Amniotic epithelial cell (primary cell): ENCODE results near the gene NRG4.
"Not testable (repeated sequence)": the region's sequence is repeated elsewhere in the genome, so short reads cannot be mapped to it uniquely, and the experiment has no call there.

Experiments
- DNase-seq: peaks from one replicate; pipeline ENCODE4 v3.0.0-alpha.2; 2010; ENCODE audit warnings: low read depth

NRG4 gene

DNA sequence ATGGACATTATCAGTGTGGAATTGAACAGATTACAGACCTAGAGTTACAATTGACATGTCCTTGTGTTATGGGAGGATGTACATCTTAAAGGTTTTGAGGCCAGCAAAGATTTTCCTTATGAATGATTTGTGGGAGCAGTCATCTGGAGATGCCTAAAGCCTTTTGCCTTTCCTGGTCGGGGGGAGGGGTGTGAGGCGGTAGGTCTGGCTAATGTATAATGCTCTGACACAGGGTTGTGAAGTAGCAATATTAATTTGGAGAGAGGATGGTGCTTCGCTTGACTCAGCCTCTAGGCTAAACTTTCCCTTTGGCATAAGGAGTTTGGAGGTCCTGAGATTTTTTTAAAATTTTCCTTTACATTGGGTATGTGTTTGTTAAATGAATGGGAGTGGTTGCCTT is 85.3 kb downstream of the NRG4 start:
- DNase-seq: no peak

DNA sequence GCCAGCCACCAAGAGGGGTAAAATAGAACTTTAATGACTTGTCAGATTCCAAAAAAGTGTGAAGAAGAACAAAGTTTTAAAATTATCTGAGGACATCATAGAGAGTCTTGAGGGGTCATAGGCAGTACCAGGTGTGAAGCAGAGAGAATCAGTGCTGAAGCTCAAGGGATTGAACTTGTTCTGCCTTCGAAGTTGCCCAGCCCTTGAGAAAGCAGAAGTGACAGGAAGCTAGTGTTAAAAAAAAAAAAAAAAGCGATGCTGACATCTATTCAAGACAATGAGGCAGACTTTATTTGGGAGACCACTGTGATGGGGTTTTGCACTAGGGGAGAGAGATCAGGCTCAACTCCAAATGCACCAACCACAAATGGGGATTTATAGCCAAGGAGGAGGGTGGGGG is 86.8 kb downstream of the NRG4 start:
- DNase-seq: no peak

DNA sequence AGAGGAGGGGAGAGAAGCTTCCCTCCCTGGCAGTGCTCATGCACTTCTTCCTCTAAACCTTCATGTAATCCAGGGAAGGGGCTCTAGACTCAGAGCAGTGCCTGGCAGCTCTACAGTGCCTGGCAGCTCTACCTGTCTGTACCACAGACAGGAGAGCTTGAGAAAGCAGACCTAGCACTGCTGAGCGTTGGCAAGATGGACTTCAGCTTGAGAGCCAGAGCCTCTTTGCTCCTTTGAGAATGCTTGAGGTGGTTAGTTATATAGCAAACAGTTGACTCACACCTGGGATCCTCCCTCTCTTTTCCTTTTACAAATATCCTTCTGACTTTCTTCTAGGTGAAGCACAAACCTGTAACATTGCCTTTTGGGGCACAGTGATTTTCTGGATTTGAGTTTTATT is 87.6 kb downstream of the NRG4 start:
- peak; percentile 22 for DNase-seq

DNA sequence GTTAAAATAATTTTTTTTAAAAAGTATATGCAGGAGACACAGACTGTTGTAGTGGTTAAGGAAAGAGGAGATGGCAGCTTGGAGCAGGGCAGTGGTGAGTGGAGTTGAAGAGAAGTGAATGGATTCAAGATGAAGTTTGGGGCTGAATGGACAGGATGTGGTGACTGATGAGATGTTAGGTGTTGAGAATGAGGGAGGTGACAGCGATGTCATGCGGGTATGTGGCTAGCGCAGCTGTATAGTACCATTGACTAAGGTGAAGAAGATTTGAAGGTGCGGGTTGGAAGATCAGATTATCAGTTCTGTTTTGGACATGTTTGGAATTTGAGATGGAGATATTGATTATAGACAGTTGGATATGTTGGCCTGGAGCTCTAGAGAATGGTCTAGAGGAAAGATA is 88.5 kb downstream of the NRG4 start:
- no peak for DNase-seq

DNA sequence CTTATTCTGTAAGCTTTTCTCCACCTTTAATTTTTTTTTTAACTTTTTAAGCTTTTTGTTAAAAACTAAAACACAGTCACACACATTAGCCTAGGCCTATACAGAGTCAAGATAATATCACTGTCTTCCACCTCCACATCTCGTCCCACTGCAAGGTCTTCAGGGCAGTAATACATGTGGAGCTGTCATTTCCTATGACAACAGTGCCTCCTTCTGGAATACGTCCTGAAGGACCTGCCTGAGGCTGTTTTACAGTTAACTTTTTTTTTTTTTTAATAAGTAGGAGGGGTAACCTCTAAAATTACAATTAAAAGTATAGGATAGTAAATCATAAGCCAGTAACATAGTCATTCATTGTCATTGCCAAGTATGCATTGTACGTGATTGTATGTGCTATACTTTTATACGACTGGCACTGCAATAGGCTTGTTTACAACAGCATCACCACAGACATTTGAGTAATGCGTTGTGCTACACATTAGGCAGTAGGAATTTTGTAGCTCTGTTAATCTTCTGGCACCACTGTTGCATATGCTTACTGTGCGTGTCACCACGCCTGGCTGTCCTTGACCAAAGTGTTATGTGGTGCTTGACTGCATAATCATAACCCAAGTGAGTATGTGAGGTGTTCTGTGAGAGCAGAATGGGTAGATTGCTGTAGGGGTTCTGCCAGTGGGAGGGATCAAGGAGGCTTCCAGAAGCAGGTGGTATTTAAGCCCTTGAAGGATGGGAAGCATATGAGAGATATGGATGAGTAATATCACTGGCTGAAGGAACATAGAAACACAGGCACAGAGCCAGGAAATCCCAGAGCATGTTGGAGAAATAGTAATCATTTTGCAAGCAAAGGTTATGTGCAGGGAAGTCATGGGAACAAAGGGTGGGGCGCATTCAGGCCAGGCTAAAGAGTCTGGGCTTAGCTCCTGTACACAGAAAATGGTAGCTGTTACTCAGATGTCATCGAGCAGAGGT is 90.2 kb downstream of the NRG4 start:
- peak; percentile 98 for DNase-seq

DNA sequence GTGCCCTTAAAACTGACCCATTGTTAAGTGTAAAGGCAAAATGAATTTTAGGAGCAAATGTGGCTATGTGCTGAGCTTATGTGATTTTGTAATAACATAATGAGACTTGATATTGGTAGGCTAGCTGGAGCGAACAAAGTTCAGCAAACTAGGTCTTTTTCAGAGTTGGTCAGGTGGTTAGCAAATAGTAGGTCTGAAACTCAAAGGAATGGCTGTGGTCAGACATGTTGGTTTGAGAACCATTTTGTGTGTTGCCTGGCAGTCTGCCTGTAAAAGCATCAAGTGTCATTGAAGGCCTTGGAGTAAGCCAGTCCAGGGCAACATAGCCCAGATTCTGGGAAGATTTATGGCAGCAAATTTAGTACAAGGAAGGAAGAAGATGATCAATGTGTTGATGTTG is 92.1 kb downstream of the NRG4 start:
- DNase-seq: peak; percentile 48

DNA sequence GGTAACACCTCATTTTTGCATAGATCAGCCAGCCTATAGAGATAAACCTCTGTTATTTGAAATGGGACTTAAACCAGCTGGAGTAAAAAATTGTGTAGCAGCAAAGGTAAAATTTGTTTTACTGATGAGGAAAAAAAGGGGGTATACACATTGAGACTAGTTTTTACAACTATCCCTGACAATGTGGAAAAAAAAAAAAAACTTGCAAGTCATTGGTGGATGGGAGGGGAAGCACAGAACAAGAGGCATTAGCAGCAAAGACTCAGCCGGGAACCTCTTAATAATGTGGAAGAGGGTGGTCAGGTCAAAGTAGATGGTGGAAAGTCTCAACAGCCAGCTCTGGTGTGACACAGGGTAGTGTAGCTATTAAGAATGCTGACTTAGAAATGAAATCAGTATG is 94.1 kb downstream of the NRG4 start:
- no peak for DNase-seq

DNA sequence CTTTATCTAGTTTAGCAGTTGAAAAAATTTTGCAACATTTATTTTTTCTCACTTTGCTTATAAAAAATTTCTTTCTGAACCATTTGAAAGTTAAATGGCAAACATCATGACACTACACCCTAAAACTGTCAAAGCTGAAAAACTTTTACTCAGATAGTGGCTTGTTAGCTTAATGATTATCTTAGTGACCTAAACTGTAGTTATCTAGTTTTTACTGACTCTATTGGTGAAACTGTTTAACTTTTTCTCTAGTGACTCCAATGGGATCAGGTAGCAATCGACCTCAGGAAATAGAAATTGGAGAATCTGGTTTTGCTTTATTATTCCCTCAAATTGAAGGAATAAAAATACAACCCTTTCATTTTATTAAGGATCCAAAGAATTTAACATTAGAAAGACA is 95.2 kb downstream of the NRG4 start:
- no peak for DNase-seq

DNA sequence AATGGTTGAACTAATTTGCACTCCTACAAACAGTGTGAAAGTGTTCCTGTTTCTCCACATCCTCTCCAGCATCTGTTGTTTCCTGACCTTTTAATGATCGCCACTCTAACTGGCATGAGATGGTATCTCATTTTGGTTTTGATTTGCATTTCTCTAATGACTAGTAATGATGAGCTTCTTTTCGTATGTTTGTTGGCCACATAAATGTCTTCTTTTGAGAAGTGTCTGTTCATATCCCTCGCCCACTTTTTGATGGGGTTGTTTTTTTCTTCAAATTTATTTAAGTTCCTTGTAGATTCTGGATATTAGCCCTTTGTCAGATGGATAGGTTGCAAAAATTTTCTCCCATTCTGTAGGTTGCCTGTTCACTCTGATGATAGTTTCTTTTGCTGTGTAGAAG is 101.9 kb downstream of the NRG4 start:
- DNase-seq: not testable (repeated sequence)

DNA sequence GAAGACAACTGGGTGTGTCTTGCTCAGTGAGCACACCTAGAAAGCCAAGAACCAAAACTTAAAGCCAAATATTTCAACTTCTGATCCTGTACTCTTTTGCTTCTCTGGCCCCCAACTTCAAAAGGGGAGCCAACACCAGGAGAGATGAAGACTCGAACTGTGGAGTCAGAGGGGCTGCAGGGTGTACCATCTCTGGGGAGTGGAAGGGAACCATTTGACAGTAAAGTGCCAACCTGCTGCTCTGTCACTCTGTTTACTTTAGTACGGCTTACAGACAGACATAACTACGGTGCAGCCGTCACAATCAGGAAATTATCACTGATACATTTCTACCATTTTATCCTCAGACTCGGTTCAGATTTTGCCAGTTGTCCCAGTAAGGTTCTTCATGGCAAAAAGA is 107.0 kb downstream of the NRG4 start:
- DNase-seq: no peak

DNA sequence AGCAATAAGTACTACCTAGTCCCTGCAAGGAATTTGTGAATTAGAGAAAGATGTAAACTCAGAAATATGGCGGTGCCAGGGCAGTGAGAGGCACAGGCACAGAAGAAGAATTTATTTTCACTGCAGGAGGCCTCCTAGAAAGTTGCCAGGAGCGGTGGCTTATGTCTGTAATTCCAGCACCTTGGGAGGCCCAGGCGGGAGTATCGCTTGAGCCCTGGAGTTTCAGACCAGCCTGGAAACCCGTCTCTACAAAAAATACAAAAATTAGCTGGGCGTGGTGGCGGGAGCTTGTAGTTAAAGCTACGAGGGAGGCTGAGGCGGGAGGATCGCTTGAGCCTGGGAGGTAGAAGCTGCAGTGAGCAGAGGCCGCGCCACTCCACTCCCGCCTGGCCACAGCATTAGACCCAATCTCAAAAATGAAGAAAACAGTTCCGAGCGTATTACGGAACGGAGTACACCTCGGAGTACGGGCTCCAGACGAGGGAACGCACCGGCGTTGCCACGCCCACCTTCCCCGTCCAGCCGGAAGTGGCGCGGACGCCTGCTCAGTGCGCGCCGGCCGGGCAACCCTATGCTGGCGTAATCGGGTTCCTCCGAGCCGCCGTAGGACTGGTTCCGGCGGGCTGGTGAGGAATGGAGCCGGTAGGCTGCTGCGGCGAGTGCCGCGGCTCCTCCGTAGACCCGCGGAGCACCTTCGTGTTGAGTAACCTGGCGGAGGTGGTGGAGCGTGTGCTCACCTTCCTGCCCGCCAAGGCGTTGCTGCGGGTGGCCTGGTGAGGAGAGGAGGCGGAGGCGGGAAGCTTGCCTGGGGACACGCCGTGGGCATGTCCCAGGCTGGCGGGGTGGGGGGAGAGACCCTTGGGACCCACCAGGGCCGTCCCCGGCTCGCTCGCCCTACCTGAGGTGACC is 108.6 kb downstream of the NRG4 start, which contains the start of gene FBXO22:
Gene FBXO22 (plus strand): TSS at position 548 of the 909 bp plus-strand sequence. CDS start 86 bp downstream, at position 634.
- DNase-seq: peak; percentile 89

DNA sequence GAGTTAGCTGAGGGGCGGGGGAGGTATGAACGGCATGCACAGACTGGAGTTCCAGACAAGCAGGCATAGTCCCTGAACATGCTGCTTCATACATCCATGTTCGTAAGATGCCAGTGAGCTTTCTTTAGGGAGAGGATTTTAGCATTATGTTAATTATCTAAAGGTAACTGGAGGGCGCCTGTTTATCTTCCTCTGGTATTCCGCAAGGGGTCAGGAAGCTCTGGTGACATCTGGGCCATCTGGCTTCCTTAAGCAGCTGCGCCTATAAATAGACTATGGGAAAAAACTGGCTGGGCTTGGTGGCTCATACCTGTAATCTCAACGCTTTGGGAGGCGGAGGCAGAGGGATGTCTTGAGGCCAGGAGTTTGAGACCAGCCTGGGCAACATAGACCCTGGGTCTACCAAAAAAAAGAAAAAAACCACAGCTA is 110.1 kb downstream of the NRG4 start:
- DNase-seq: peak; percentile 12

DNA sequence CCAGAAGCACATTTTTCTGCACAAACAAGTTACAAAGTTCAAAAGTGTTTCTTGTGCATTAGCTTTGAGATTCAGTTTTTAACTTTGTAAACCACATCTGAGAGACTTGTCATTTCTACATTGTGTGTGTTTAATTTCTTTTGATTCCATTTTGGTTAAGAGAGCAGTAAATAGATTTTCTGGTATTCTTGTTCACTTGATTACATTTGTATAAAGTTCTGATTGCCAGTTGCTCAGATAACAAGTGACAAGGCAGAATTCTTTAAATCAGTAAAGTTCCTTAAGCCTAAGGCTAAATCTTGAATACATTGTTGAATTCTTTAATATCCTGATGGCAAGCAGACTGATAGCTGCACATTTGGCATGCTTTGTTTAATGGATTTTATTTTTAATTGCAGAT is 111.6 kb downstream of the NRG4 start:
- DNase-seq: no peak

DNA sequence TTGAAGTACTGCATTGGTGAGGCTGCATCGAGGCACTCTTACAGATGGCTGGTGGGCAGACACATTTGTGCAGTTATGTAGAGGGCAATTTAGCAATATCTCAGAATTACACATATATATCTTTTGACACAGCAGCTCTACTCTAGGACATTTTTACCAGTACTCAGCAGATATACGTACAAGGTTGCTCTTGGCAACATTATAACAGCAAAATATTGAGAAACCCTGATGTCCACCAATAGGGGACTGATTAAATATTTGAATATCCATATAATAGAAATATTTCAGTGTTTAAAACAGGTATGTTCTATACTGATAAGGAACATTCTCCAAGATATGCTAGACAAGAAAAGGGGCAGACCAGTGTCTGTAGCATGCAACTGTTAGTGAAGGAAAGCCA is 116.5 kb downstream of the NRG4 start:
- DNase-seq: no peak

DNA sequence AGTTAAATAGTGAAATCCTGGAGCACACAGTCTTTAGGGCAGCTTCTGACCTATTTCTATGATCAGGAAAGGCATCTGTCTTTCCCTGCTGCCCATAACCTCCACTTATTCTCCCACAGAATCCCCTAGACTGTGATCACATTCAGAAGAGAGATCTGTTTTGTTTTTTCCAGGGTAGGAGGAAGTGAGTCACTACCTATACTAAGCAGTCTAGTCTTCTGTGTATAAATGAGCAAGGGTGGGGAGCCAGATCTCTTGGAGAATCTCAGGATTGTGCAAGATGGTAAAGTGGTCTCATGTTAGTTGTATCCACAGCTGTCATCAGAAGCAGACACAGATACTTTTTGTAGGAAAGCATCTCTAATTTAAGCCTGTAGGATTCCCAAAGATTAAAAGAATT is 120.3 kb downstream of the NRG4 start:
- DNase-seq: peak; percentile 95
